Mammary epithelial cell (primary cell): ENCODE data around the gene RBPJ.
A peak's percentile ranks its signal among the peaks of the same experiment; 100 is the strongest.

Experiments used
- CTCF ChIP-seq, 2 donors: IDR thresholded peaks in 1 of 2; conservative IDR thresholded peaks in 1 of 2; 2 replicates each; pipeline ENCODE4 v1.5.1; 2011 to 2012; ENCODE audit warnings: inconsistent platforms in 2 of 2, low read length in 2 of 2, mild to moderate bottlenecking in 2 of 2, control low read depth in 1 of 2, low read depth in 1 of 2; ENCODE audit not compliant: insufficient read depth in 1 of 2; ENCODE audit errors: extremely low read depth in 1 of 2
- EZH2 ChIP-seq: IDR thresholded peaks from 2 replicates; pipeline ENCODE4 v1.6.1; 2012; ENCODE audit warnings: low read length, inconsistent platforms, borderline replicate concordance

- peak; percentile 52 to 58 for TF ChIP-seq CTCF (conservative IDR thresholded peaks at IDR 0.05 in 1 of 2, IDR thresholded peaks at IDR 0.05 in 1 of 2; ENCODE audit: extremely low read depth in 1 of 2, insufficient read depth in 1 of 2, low read depth in 1 of 2, low read length in 2 of 2)
- no peak for TF ChIP-seq EZH2
Observed at GRCh38 chr4:26410385-26411293, 89.8 kb downstream of the RBPJ start.
